Heart left ventricle (tissue), 13 donors: Measurements from ENCODE around the gene TUT1.

Source experiments
- CTCF ChIP-seq, 12 donors: fragments of 200-600 bp; sonication (generic) in 4 of 12; IDR thresholded peaks; one replicate each; pipeline versions ENCODE4 v1.5.0 to v1.8.0; 2018 to 2022; ENCODE audit warnings: antibody characterized with exemption in 12 of 12, mild to moderate bottlenecking in 5 of 12
- POLR2A ChIP-seq, 2 donors: fragments of 450-650 bp; IDR thresholded peaks; one replicate each; pipeline ENCODE4 v1.6.1; 2017; ENCODE audit warnings: antibody characterized with exemption in 2 of 2, mild to moderate bottlenecking in 2 of 2, moderate library complexity in 2 of 2
- donor health status: ischemic (EF 13 %, LVEDD 7.1; RV severe dilation, severe dysfunction).
- donor health status: DM: no; HTN: yes; CAD: no.
- donor health status: DM: no; HTN: no; CAD: no.
- donor health status: ischemic (EF 25% LVEDD 6.9; RV normal size, moderate dysfunction).
- donor health status: ischemic (EF 25% LVEDD 5.7; RV mildly dilated, moderate dysfunction).
- donor health status: ischemic (EF 35%, LVEDD 5.7; RV mildly dilated, moderate dysfunction).
- donor health status: nonischemic (EF 11% LVEDD 7.7; RV severe dilation, severe dysfunction).
- donor health status: DM: yes; HTN: yes; CAD: no.
- donor health status: PGD.
- donor health status: ischemic (EF 29% LVEDD 5.4; RV normal size, mild dysfunction).
- donor health status: nonischemic (EF 23%, LVEDD 6.1; RV moderate dilation, normal function).

GRCh38 chr11:62601122-62601371 lies 9.7 kb upstream of the TUT1 start:
- TF ChIP-seq CTCF (IDR thresholded peaks at IDR 0.05), result no peak
- no peak for TF ChIP-seq POLR2A (IDR thresholded peaks at IDR 0.05)
